OCI-LY1 (cell line): ENCODE measurements around the gene USP48.

Experiments
- H2AFZ ChIP-seq: fragments of 200-600 bp; sonication (generic), shearing (Covaris generic); 2 replicates; pipeline ENCODE4 v1.6.0; 2014; ENCODE audit warnings: antibody characterized with exemption, mild to moderate bottlenecking, low read length
- H3F3A ChIP-seq: fragments of 200-600 bp; sonication (generic), shearing (Covaris generic); 2 replicates; pipeline ENCODE4 v1.6.0; 2014; ENCODE audit warnings: mild to moderate bottlenecking, antibody characterized with exemption, low read length, moderate library complexity; ENCODE audit not compliant: insufficient read depth
- H3K27ac ChIP-seq: fragments of 200-600 bp; sonication (generic); 2 replicates; pipeline ENCODE4 v1.5.1; 2014; ENCODE audit warnings: low read length, mixed run types, mild to moderate bottlenecking, low read depth; ENCODE audit not compliant: poor library complexity, severe bottlenecking
- H3K27me3 ChIP-seq: fragments of 200-600 bp; sonication (generic); 2 replicates; pipeline ENCODE4 v1.6.0; 2014; ENCODE audit warnings: antibody characterized with exemption, mild to moderate bottlenecking, low read length, moderate library complexity; ENCODE audit not compliant: insufficient read depth
- H3K36me3 ChIP-seq: fragments of 200-600 bp; sonication (generic); 2 replicates; pipeline ENCODE4 v1.6.1; 2014; ENCODE audit warnings: mild to moderate bottlenecking, antibody characterized with exemption, low read length, moderate library complexity, mixed read lengths; ENCODE audit not compliant: insufficient read depth
- H3K4me1 ChIP-seq: fragments of 200-600 bp; sonication (generic); 2 replicates; pipeline ENCODE4 v1.5.1; 2014; ENCODE audit warnings: mild to moderate bottlenecking, low read length, moderate library complexity; ENCODE audit not compliant: insufficient read depth, severe bottlenecking
- H3K4me2 ChIP-seq: fragments of 200-600 bp; sonication (generic), shearing (Covaris generic); 2 replicates; pipeline ENCODE4 v1.6.1; 2014; ENCODE audit warnings: low read length
- H3K4me3 ChIP-seq: fragments of 200-600 bp; sonication (generic); 2 replicates; pipeline ENCODE4 v1.5.1; 2014; ENCODE audit warnings: low read length, low read depth, mild to moderate bottlenecking, mixed read lengths; ENCODE audit not compliant: poor library complexity, severe bottlenecking
- H3K79me2 ChIP-seq: fragments of 200-600 bp; shearing (Covaris generic); 2 replicates; pipeline ENCODE4 v1.6.1; 2016; ENCODE audit warnings: mixed run types, low read length, mixed read lengths; ENCODE audit not compliant: insufficient read depth
- H3K9ac ChIP-seq: fragments of 200-600 bp; sonication (generic), shearing (Covaris generic); 2 replicates; pipeline ENCODE4 v1.6.1; 2014; ENCODE audit warnings: mild to moderate bottlenecking, low read length, mixed read lengths
- H3K9me2 ChIP-seq: fragments of 200-600 bp; sonication (generic), shearing (Covaris generic); 2 replicates; pipeline ENCODE4 v1.6.1; 2014; ENCODE audit warnings: low read depth, mild to moderate bottlenecking, low read length, mixed read lengths
- H3K9me3 ChIP-seq: fragments of 200-600 bp; shearing (Covaris generic); 2 replicates; pipeline ENCODE4 v1.6.1; 2014; ENCODE audit warnings: low read length, mixed read lengths
- H4K20me1 ChIP-seq: fragments of 200-600 bp; sonication (generic), shearing (Covaris generic); 2 replicates; pipeline ENCODE4 v1.6.0; 2016; ENCODE audit warnings: mild to moderate bottlenecking, low read length; ENCODE audit not compliant: insufficient read depth
- EZH2 ChIP-seq: fragments of 200-600 bp; sonication (generic), shearing (Covaris generic); IDR thresholded peaks from 2 replicates; pipeline ENCODE4 v1.8.0; 2017; ENCODE audit warnings: borderline replicate concordance, mixed run types, mild to moderate bottlenecking, antibody characterized with exemption, low read length, moderate library complexity, mixed read lengths
- TF ChIP-seq, protein P1 (sequence below): fragments of 200-600 bp; sonication (generic), shearing (Covaris generic); IDR thresholded peaks from 2 replicates; pipeline ENCODE4 v1.5.1; 2017; ENCODE audit warnings: mild to moderate bottlenecking, antibody characterized with exemption, low read length, moderate library complexity, mixed read lengths

USP48 gene

DNA sequence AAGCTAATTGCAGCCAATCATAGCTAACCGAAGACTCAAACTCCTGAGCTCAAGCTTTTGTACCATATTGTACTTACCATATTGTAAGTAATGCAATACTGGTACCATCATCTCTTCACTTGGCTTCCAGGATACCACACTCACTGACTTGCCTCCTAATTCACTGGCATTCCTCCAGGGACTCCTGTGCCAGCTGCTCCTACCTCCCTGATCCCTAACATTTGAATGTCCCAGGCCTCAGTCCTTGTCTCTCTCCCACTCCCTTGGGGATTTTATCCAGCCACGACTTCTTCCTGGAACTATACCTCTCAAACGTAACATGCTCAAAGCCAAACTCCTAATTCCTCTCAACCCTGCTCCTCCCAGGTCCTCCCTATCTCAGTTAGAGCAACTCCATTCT is 33.8 kb downstream of the USP48 start:
- Histone ChIP-seq H3K9ac (no peak overlapping the region), H3K4me1 (no peaks in the 10 kb centered on the region), H3K4me3 (no peak overlapping the region), H3K9me3 (no peaks in the 10 kb centered on the region), H3F3A (no peaks in the 10 kb centered on the region), H3K36me3 (peaks cover 64% of the 10 kb centered on the region), H3K79me2 (no peaks in the 10 kb centered on the region), H3K27me3 (no peaks in the 10 kb centered on the region), H3K4me2 (no peak overlapping the region), H3K27ac (no peak overlapping the region), H2AFZ (no peak overlapping the region), H4K20me1 (no peaks in the 10 kb centered on the region), H3K9me2 (no peaks in the 10 kb centered on the region)
- TF ChIP-seq, protein P1, sequence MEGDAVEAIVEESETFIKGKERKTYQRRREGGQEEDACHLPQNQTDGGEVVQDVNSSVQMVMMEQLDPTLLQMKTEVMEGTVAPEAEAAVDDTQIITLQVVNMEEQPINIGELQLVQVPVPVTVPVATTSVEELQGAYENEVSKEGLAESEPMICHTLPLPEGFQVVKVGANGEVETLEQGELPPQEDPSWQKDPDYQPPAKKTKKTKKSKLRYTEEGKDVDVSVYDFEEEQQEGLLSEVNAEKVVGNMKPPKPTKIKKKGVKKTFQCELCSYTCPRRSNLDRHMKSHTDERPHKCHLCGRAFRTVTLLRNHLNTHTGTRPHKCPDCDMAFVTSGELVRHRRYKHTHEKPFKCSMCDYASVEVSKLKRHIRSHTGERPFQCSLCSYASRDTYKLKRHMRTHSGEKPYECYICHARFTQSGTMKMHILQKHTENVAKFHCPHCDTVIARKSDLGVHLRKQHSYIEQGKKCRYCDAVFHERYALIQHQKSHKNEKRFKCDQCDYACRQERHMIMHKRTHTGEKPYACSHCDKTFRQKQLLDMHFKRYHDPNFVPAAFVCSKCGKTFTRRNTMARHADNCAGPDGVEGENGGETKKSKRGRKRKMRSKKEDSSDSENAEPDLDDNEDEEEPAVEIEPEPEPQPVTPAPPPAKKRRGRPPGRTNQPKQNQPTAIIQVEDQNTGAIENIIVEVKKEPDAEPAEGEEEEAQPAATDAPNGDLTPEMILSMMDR = no peak
- no peak for TF ChIP-seq EZH2

DNA sequence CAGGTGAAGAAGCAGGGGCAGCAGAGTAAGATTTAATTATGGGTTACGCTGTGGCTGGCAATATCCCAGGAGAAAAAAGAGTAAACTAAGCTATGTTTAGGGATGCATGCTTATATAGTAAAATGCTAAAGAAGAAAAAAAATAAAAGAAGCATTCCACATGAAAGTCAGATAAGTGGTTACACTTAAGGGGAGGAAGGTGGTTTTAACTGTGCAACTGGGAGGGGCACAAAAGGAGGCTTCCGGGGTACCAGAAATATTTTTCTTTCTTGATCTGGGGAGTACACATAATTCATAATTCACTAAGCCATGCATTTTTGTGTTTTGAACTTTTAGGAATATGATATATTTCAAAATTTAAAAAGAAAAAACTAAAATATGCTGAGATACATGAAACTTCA is 39.5 kb downstream of the USP48 start:
- H3K36me3 ChIP-seq = peaks cover 39% of the 10 kb centered on the region
- no peaks in the 10 kb centered on the region for H3K79me2 ChIP-seq
- H3K9me3 ChIP-seq = no peaks in the 10 kb centered on the region
- no peak overlapping the region for H3K9ac ChIP-seq
- H4K20me1 ChIP-seq = no peaks in the 10 kb centered on the region
- no peak overlapping the region for H3K4me2 ChIP-seq
- no peaks in the 10 kb centered on the region for H3F3A ChIP-seq
- no peak overlapping the region for H2AFZ ChIP-seq
- H3K27ac ChIP-seq = no peak overlapping the region
- TF ChIP-seq, protein P1 = no peak
- no peak for TF ChIP-seq EZH2
- H3K4me1 ChIP-seq = no peaks in the 10 kb centered on the region
- no peak overlapping the region for H3K4me3 ChIP-seq
- no peaks in the 10 kb centered on the region for H3K27me3 ChIP-seq
- no peaks in the 10 kb centered on the region for H3K9me2 ChIP-seq

DNA sequence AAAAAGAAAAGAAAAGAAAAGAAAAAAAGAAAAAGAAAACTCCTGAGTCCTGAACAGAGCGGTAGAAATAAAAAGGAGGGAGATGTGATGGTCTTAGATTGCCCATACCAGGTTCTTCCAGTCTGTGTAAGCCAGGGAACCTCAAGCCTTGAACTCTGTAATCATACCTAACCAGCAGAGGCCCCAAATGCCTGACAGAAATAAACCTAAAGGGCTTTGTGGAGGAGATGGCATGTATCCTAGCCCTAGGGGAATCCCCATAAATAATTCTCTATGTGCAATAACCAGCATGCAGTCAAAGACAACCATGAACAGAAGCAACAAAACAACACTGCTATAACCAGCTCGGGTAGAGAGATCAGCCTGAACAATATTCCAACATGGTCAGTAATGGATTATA is 40.4 kb downstream of the USP48 start:
- no peaks in the 10 kb centered on the region for H4K20me1 ChIP-seq
- no peak overlapping the region for H2AFZ ChIP-seq
- H3K9ac ChIP-seq = no peak overlapping the region
- H3K79me2 ChIP-seq = no peaks in the 10 kb centered on the region
- peaks cover 33% of the 10 kb centered on the region; the same call in 1 of the 2 replicates for H3K36me3 ChIP-seq
- H3K4me3 ChIP-seq = no peak overlapping the region
- no peak for TF ChIP-seq EZH2
- TF ChIP-seq, protein P1 = no peak
- H3K4me1 ChIP-seq = no peaks in the 10 kb centered on the region
- H3F3A ChIP-seq = no peaks in the 10 kb centered on the region
- H3K27ac ChIP-seq = no peak overlapping the region
- no peaks in the 10 kb centered on the region for H3K9me3 ChIP-seq
- H3K9me2 ChIP-seq = no peaks in the 10 kb centered on the region
- H3K4me2 ChIP-seq = no peak overlapping the region
- no peaks in the 10 kb centered on the region for H3K27me3 ChIP-seq
